Tibial artery (tissue), 4 donors: ENCODE results near the gene TMOD3.

Source experiments
- DNase-seq, 2 donors: peaks; one replicate each; pipeline ENCODE4 v3.0.0-alpha.2; 2019
- H3K27ac ChIP-seq, 2 donors: fragments of 200-600 bp; sonication (generic) in 1 of 2; 1 replicate in 1 of 2; 2 replicates in 1 of 2; pipeline ENCODE4 v1.5.1; 2018 to 2019; ENCODE audit warnings: mild to moderate bottlenecking in 1 of 2
- H3K27me3 ChIP-seq, 2 donors: fragments of 200-600 bp; sonication (generic) in 1 of 2; one replicate each; pipeline versions ENCODE4 v1.5.1 to v1.6.0; 2016 to 2019
- H3K36me3 ChIP-seq, 3 donors: fragments of 200-600 bp; sonication (generic) in 2 of 3; one replicate each; pipeline ENCODE4 v1.5.1; 2016 to 2019; ENCODE audit warnings: mild to moderate bottlenecking in 2 of 3
- H3K4me1 ChIP-seq, 4 donors: fragments of 200-600 bp; sonication (generic) in 2 of 4; 1 replicate in 3 of 4; 2 replicates in 1 of 4; pipeline ENCODE4 v1.5.1; 2016 to 2019
- H3K4me3 ChIP-seq, 2 donors: fragments of 200-600 bp; sonication (generic) in 1 of 2; 1 replicate in 1 of 2; 2 replicates in 1 of 2; pipeline ENCODE4 v1.5.1; 2018 to 2019; ENCODE audit warnings: mild to moderate bottlenecking in 2 of 2
- H3K9me3 ChIP-seq, 3 donors: fragments of 200-600 bp; sonication (generic) in 1 of 3; one replicate each; pipeline ENCODE4 v1.5.1; 2016 to 2019
- CTCF ChIP-seq, 2 experiments: fragments of 200-600 bp in 1 of 2; fragments of 450-650 bp in 1 of 2; IDR thresholded peaks; one replicate each; pipeline ENCODE4 v1.5.1; 2017 to 2019; ENCODE audit warnings: antibody characterized with exemption in 2 of 2, mild to moderate bottlenecking in 1 of 2, moderate library complexity in 1 of 2
- intact Hi-C: fragments of 100-400 bp; cut with DNase I; formaldehyde crosslinking; loops from one replicate; pipeline ENCODE4 v1.15.0; 2023; ENCODE audit warnings: low total_unique reads

The TMOD3 gene

GRCh38 chr15:51802593-51802992 is 26.9 kb upstream of the TMOD3 start:
- no peak for TF ChIP-seq CTCF (IDR thresholded peaks at IDR 0.05)
- intact Hi-C loops = no loop called here
- no peak overlapping the region for H3K27ac ChIP-seq
- H3K4me3 ChIP-seq = no peak overlapping the region
- H3K9me3 ChIP-seq = no peaks in the 10 kb centered on the region
- DNase-seq = no peak
- H3K27me3 ChIP-seq = no peaks in the 10 kb centered on the region
- peaks cover 35 to 55% (median 47%) of the 10 kb centered on the region in 3 donors for H3K36me3 ChIP-seq
- H3K4me1 ChIP-seq = no peaks in the 10 kb centered on the region

DNA sequence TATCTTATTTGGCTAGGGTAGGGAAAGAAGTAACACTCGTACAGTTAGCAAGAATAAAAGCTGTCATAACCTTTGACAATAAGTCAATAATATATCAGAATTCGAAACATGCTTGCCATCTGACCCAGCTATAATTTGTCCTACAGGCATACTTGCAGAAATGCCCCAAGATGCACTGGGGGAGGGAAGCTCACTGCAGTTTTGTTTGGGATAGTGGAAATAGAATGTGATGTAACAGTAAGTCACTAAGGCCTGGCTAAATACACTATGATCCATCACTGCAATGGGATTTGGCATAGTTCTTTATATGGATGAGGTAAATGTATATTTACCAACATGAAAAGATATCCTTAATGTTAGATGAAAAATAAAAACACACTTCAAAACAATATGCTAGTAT is 25.5 kb upstream of the TMOD3 start:
- Histone ChIP-seq H3K36me3 (peaks cover 29 to 56% (median 47%) of the 10 kb centered on the region in 3 donors), H3K27me3 (no peaks in the 10 kb centered on the region), H3K9me3 (no peaks in the 10 kb centered on the region), H3K4me3 (no peak overlapping the region), H3K27ac (no peak overlapping the region), H3K4me1 (no peaks in the 10 kb centered on the region)
- no peak for DNase-seq
- TF ChIP-seq CTCF (IDR thresholded peaks at IDR 0.05) = no peak
- intact Hi-C loops = no loop called here

- no peaks in the 10 kb centered on the region for H3K4me1 ChIP-seq
- H3K27me3 ChIP-seq = no peaks in the 10 kb centered on the region
- H3K27ac ChIP-seq = no peak overlapping the region
- no peaks in the 10 kb centered on the region for H3K9me3 ChIP-seq
- intact Hi-C loops = no loop called here
- H3K36me3 ChIP-seq = peaks cover 30 to 53% (median 40%) of the 10 kb centered on the region in 3 donors
- TF ChIP-seq CTCF (IDR thresholded peaks at IDR 0.05) = no peak
- no peak for DNase-seq
- no peak overlapping the region for H3K4me3 ChIP-seq
Measured at GRCh38 chr15:51806123-51806522, 23.3 kb upstream of the TMOD3 start.

- no peaks in the 10 kb centered on the region for H3K27me3 ChIP-seq
- no peak for TF ChIP-seq CTCF (IDR thresholded peaks at IDR 0.05)
- peaks cover 30 to 48% (median 40%) of the 10 kb centered on the region in 3 donors for H3K36me3 ChIP-seq
Measured at GRCh38 chr15:51809457-51809856, 20.0 kb upstream of the TMOD3 start.

GRCh38 chr15:51812598-51812997 is 16.9 kb upstream of the TMOD3 start:
- Histone ChIP-seq H3K36me3 (peaks cover 10 to 29% (median 28%) of the 10 kb centered on the region in 3 donors), H3K27ac (no peak overlapping the region), H3K27me3 (no peaks in the 10 kb centered on the region), H3K4me1 (no peaks in the 10 kb centered on the region), H3K4me3 (no peak overlapping the region), H3K9me3 (no peaks in the 10 kb centered on the region)
- TF ChIP-seq CTCF (IDR thresholded peaks at IDR 0.05) = no peak
- intact Hi-C loops = no loop called here
- DNase-seq = no peak

More at GRCh38 chr15:51809457-51809856, 20.0 kb upstream of the TMOD3 start:
- H3K27ac ChIP-seq = no peak overlapping the region
- intact Hi-C loops = no loop called here
- no peaks in the 10 kb centered on the region for H3K9me3 ChIP-seq
- H3K4me1 ChIP-seq = no peaks in the 10 kb centered on the region
- H3K4me3 ChIP-seq = no peak overlapping the region
- DNase-seq = no peak

DNA sequence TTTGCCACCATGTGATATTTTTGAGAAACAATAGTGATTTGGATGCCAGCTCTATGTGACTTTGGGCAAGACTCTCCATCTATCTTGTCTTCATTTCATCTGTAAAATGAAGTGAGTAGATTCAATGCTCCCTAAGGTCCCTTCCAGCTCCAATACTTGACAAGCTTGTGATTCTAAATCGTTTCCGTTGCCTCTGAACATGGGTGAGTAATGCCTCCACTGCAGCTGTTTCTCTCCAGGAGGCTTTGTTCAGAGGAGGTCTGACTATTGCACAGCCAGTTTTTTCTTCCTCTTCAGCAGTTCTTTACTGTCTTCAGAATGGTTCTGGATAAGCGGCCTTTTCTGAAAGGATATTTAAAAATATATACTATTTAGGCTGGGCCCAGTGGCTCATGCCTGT is 14.8 kb upstream of the TMOD3 start:
- intact Hi-C loops = no loop called here
- Histone ChIP-seq H3K9me3 (no peaks in the 10 kb centered on the region), H3K27ac (no peak overlapping the region), H3K4me1 (no peaks in the 10 kb centered on the region), H3K27me3 (no peaks in the 10 kb centered on the region), H3K36me3 (peaks cover under 1 to 13% (median 12%) of the 10 kb centered on the region in 3 donors), H3K4me3 (no peak overlapping the region)
- DNase-seq = no peak
- no peak for TF ChIP-seq CTCF (IDR thresholded peaks at IDR 0.05)
